IPS-20b (cell line): ENCODE data around the gene PLB1.

ENCODE experiments used
- H3K27ac ChIP-seq: one replicate; pipeline ENCODE4 v1.5.1; 2013; ENCODE audit warnings: low read length
- H3K27me3 ChIP-seq: 2 replicates; pipeline ENCODE4 v1.6.1; 2013; ENCODE audit warnings: mild to moderate bottlenecking, low read length, inconsistent platforms; ENCODE audit not compliant: insufficient read depth
- H3K36me3 ChIP-seq: 2 replicates; pipeline ENCODE4 v1.6.1; 2013; ENCODE audit warnings: low read depth, mild to moderate bottlenecking, inconsistent platforms, low read length, moderate library complexity; ENCODE audit not compliant: insufficient read depth
- H3K4me1 ChIP-seq: 2 replicates; pipeline ENCODE4 v1.6.1; 2013; ENCODE audit warnings: mild to moderate bottlenecking, control low read depth, inconsistent platforms, low read length, moderate library complexity; ENCODE audit not compliant: insufficient read depth
- H3K4me3 ChIP-seq: 2 replicates; pipeline ENCODE4 v1.5.1; 2013; ENCODE audit warnings: mild to moderate bottlenecking, low read length, inconsistent platforms
- H3K9ac ChIP-seq: 2 replicates; pipeline ENCODE4 v1.6.1; 2013; ENCODE audit warnings: low read depth, mild to moderate bottlenecking, inconsistent platforms, low read length, moderate library complexity
- H3K9me3 ChIP-seq: 2 replicates; pipeline ENCODE4 v1.6.1; 2013; ENCODE audit warnings: mild to moderate bottlenecking, low read depth, low read length, inconsistent platforms; ENCODE audit not compliant: insufficient read depth

PLB1 gene

GRCh38 chr2:28693223-28693622 is 197.4 kb downstream of the PLB1 start:
- Histone ChIP-seq H3K27ac (no peak overlapping the region), H3K4me3 (no peak overlapping the region), H3K27me3 (no peaks in the 10 kb centered on the region), H3K9ac (no peak overlapping the region), H3K9me3 (no peaks in the 10 kb centered on the region), H3K36me3 (no peaks in the 10 kb centered on the region), H3K4me1 (no peaks in the 10 kb centered on the region)
